ENCODE measurements around the gene RABGAP1L.

DNA sequence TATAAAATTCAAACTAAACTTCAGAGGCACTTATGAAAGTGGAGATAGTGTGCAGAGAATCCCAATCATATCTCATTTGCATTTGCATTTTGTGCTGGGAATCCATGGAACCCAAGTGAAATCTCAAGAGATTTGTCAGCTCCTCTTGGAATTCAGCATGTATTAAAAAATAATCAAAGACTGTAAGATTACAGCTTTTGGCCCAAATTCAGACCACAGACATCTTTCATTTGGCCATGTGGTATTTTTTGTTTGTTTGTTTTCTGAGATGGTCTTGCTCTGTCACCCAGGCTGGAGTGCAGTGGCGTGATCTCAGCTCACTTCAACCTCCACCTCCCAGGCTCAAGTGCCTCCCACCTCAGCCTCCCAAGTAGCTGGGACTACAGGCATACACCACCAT lies 836.6 kb downstream of the RABGAP1L start:
- TF ChIP-seq RAD21 (IDR thresholded peaks at IDR 0.05) (no peak), CTCF (IDR thresholded peaks at IDR 0.05; ENCODE audit: low read depth, low read length, missing input control) (no peak)

Data from liver (tissue), 3 donors.